22Rv1 (cell line): Measurements from ENCODE around the gene SLA2.

Experiments used
- ZFX ChIP-seq: fragments of 450-650 bp; IDR thresholded peaks from 2 replicates; pipeline ENCODE4 v1.6.1; 2017; ENCODE audit warnings: antibody characterized with exemption, borderline replicate concordance
- TF ChIP-seq, protein P1 (sequence below): fragments of 450-650 bp; IDR thresholded peaks from 2 replicates; pipeline ENCODE4 v1.5.1; 2017; ENCODE audit warnings: mild to moderate bottlenecking

DNA sequence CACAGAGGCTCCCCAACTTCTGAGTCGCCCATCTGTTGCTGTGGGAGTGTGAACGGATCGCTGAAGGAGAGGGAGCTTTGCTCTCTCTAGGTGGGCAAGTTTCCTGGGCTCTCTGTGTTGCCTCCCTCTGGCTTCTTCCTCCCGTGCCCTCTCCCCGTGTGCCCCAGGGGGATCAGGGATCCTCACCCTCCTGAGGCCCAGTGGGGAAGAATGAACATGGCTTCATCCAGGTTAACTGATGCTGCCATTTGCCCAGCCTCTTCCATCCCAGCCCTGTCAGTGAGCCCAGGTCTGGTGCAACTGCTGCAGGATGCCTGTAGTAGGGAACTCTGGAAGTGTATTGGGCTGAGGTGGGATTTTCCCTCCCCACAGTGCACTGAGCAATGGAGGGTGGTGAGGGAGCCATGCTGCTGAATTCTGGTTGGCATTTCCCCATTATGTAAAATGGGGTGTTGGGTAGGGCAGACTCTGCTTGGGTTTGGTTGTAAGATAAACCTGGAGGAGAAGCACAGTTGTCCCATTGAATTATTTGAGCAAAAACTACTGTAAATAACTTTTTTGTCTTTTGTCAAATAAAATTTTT, 52.6 kb downstream of the SLA2 start:
- TF ChIP-seq, protein P1, sequence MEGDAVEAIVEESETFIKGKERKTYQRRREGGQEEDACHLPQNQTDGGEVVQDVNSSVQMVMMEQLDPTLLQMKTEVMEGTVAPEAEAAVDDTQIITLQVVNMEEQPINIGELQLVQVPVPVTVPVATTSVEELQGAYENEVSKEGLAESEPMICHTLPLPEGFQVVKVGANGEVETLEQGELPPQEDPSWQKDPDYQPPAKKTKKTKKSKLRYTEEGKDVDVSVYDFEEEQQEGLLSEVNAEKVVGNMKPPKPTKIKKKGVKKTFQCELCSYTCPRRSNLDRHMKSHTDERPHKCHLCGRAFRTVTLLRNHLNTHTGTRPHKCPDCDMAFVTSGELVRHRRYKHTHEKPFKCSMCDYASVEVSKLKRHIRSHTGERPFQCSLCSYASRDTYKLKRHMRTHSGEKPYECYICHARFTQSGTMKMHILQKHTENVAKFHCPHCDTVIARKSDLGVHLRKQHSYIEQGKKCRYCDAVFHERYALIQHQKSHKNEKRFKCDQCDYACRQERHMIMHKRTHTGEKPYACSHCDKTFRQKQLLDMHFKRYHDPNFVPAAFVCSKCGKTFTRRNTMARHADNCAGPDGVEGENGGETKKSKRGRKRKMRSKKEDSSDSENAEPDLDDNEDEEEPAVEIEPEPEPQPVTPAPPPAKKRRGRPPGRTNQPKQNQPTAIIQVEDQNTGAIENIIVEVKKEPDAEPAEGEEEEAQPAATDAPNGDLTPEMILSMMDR, result no peak
- TF ChIP-seq ZFX, result no peak
